Kidney (tissue), 14 donors: Measurements from ENCODE around the gene KRI1. TPM values are rescaled to one million over a fixed set of nuclear protein-coding genes. Genes with fewer than 3 reads are reported as not detected.

Experiments used
- DNase-seq, 5 donors: peaks; one replicate each; pipeline ENCODE4 v3.0.0-alpha.2; 2013 to 2020
- FAIRE-seq: peaks from 2 replicates; lab custom pipeline; 2012; peaks lifted over from hg19 to GRCh38; lab: Jason Lieb, UNC
- H3K27ac ChIP-seq, 2 donors: one replicate each; pipeline ENCODE4 v1.7.0; 2013; ENCODE audit warnings: low read depth in 2 of 2, low read length in 2 of 2, inconsistent platforms in 1 of 2
- H3K27me3 ChIP-seq: one replicate; pipeline ENCODE4 v1.7.1; 2013; ENCODE audit warnings: low read length, inconsistent platforms; ENCODE audit not compliant: control insufficient read depth, insufficient read depth
- H3K36me3 ChIP-seq, 3 donors: one replicate each; pipeline versions ENCODE4 v1.7.0 to v1.7.1; 2013; ENCODE audit warnings: low read length in 3 of 3, control low read depth in 1 of 3, inconsistent platforms in 1 of 3; ENCODE audit not compliant: insufficient read depth in 3 of 3, control insufficient read depth in 2 of 3
- H3K4me1 ChIP-seq, 3 donors: one replicate each; pipeline versions ENCODE4 v1.7.0 to v1.7.1; 2013; ENCODE audit warnings: low read length in 3 of 3, inconsistent platforms in 1 of 3, low read depth in 1 of 3; ENCODE audit not compliant: control insufficient read depth in 2 of 3, insufficient read depth in 2 of 3
- H3K4me3 ChIP-seq, 3 donors: one replicate each; pipeline versions ENCODE4 v1.7.0 to v1.8.1; 2013; ENCODE audit warnings: low read length in 3 of 3, control low read depth in 1 of 3, inconsistent platforms in 1 of 3
- H3K9ac ChIP-seq, 3 donors: one replicate each; pipeline versions ENCODE4 v1.7.0 to v1.7.1; 2013; ENCODE audit warnings: low read length in 3 of 3, control low read depth in 1 of 3, inconsistent platforms in 1 of 3
- H3K9me3 ChIP-seq, 3 donors: one replicate each; pipeline versions ENCODE4 v1.7.0 to v1.7.1; 2013; ENCODE audit warnings: low read length in 3 of 3, control low read depth in 1 of 3, inconsistent platforms in 1 of 3; ENCODE audit not compliant: control insufficient read depth in 2 of 3, insufficient read depth in 1 of 3
- intact Hi-C: fragments of 100-400 bp; cut with DNase I; formaldehyde crosslinking; loops from one replicate; pipeline ENCODE4 v1.11.1; 2022
- polyA plus RNA-seq: library from polyadenylated mRNA; stranded (reverse); fragments of 350-450 nt; fragmentation: Illumina TruSeq; extraction: RNeasy Lipid Tissue Mini Kit (QIAGEN cat#74804); gene quantifications from one replicate; pipeline ENCODE4 v1.2.3, GENCODE V29; 2014; ENCODE audit warnings: low read depth, low replicate concordance; ENCODE audit not compliant: insufficient read depth
- total RNA-seq: library from RNA; stranded (reverse); fragmentation: NEBNext Ultra II Directional; extraction: Animal tissue kit (Norgen Biotek cat#: 25700); gene quantifications from one replicate; pipeline ENCODE4 v1.2.1, GENCODE V29; 2021
- TF ChIP-seq, protein P1 (sequence below): IDR thresholded peaks from 3 replicates; pipeline ENCODE4 v1.5.1; 2012; ENCODE audit warnings: mild to moderate bottlenecking, moderate library complexity, borderline replicate concordance; ENCODE audit not compliant: insufficient read depth; ENCODE audit errors: extremely low read depth
- donor health status: control.
- donor health status: control.
- donor health status: control.
- donor health status: control.
- donor health status: control.
- donor health status: DM: yes; HTN: yes; CAD: no.
- donor health status: Normal renal cell carcinoma (clear cell type).

Gene KRI1
- total and polyA plus RNA-seq, 2 donors from 2014 or later, result 13.9 to 29.4 TPM

DNA sequence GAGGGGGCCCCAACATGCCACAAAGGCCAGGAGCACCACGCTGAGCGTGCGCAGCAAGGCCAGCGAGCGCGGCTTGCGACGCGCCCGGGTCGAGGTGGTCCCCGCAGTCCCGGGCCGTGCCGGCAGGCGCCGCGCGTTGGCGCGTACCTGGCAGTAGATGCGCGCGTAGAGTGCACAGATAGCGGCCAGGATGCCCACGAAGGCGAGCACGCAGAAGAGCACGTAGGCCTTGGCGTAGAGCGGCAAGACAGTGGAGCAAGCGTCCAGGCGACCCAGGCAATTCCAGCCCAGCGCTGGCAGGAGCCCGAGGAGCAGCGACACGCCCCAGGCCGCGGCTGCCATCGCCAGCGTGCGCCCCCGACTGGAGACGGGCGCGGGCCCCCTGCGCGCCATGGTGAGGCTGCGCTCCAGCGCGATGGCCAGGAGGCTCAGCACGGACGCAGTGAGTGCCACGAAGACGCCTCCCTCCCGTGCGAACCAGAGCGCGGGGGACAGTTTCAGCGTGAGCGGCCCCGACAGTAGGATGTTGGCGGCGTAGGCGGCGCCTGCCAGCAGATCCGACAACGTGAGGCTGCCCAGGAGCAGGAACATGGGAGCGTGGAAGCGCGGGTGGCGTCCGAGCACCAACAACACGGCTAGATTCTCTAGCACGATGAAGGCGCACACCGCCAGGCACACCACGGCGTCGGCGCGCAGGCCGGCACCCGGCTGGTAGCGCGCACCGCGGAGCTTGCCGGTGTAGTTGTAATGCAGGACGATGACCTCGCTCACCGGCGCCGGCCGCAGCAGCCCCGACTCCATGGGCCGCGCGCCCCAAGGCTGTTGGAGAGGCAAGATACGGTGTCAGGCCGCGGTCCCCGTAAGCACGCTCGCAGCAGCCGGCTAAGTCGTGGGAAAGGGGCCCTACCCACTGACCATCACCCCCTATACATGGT lies 51.3 kb downstream of the KRI1 start:
- Histone ChIP-seq H3K36me3 (no peaks in the 10 kb centered on the region), H3K27ac (no peak overlapping the region), H3K4me3 (no peak overlapping the region), H3K4me1 (peaks cover 0 to 6% (median 4%) of the 10 kb centered on the region in 3 donors), H3K27me3 (peaks cover 35% of the 10 kb centered on the region), H3K9me3 (no peaks in the 10 kb centered on the region), H3K9ac (no peak overlapping the region)
- FAIRE-seq, result no peak
- intact Hi-C loops, result no loop called here
- TF ChIP-seq, protein P1, sequence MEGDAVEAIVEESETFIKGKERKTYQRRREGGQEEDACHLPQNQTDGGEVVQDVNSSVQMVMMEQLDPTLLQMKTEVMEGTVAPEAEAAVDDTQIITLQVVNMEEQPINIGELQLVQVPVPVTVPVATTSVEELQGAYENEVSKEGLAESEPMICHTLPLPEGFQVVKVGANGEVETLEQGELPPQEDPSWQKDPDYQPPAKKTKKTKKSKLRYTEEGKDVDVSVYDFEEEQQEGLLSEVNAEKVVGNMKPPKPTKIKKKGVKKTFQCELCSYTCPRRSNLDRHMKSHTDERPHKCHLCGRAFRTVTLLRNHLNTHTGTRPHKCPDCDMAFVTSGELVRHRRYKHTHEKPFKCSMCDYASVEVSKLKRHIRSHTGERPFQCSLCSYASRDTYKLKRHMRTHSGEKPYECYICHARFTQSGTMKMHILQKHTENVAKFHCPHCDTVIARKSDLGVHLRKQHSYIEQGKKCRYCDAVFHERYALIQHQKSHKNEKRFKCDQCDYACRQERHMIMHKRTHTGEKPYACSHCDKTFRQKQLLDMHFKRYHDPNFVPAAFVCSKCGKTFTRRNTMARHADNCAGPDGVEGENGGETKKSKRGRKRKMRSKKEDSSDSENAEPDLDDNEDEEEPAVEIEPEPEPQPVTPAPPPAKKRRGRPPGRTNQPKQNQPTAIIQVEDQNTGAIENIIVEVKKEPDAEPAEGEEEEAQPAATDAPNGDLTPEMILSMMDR, result no peak
- DNase-seq, result peak in 3 of 5 donors; percentile 29 to 49 (median 38)

GRCh38 chr19:10513223-10513622 lies 52.6 kb downstream of the KRI1 start:
- Histone ChIP-seq H3K27me3 (peaks cover 28% of the 10 kb centered on the region), H3K9ac (no peak overlapping the region), H3K4me3 (no peak overlapping the region), H3K9me3 (no peaks in the 10 kb centered on the region), H3K4me1 (peaks cover 0 to 6% (median 1%) of the 10 kb centered on the region in 3 donors), H3K36me3 (no peaks in the 10 kb centered on the region), H3K27ac (no peak overlapping the region)
- TF ChIP-seq, protein P1, result no peak
- FAIRE-seq (no peak), DNase-seq (no peak)
- intact Hi-C loops, result no loop called here

DNA sequence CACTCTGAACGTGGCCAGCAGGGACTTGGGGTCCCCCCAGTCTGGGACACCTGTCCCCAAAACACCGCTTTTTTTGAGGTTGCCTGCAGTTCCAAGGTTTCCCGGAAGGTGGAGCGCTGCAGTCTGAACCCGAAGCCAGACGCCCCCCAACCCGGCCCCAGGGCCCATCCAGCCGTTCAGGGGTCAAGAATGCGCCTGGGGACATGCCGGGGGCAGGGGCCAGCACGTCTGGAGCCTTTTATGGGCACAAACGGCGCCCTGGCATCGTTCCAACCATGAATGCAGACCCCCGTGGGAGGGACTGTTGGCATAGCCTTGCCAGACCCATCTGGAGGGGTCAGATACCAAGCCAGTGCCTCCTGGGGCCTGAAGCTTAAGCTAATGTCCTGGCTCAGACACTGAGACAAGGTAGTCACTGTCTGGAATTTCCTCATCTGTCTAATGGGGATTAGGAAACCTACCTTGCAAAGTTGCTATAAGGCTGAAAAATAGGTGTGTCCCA lies 55.5 kb downstream of the KRI1 start:
- no peak overlapping the region for H3K9ac ChIP-seq
- no peak for FAIRE-seq
- TF ChIP-seq, protein P1, result peak; percentile 33
- intact Hi-C loops, result no loop called here
- H3K27ac ChIP-seq, result no peak overlapping the region
- H3K4me3 ChIP-seq, result no peak overlapping the region
- peak in 3 of 5 donors; percentile 57 to 70 (median 63) for DNase-seq
- H3K27me3 ChIP-seq, result peaks cover 11% of the 10 kb centered on the region
- no peaks in the 10 kb centered on the region for H3K36me3 ChIP-seq
- no peaks in the 10 kb centered on the region for H3K9me3 ChIP-seq
- H3K4me1 ChIP-seq, result peaks cover 0 to 5% (median 0%) of the 10 kb centered on the region in 3 donors
